MM.1S (cell line): ENCODE results near the gene DOK4.

Source experiments
- CTCF ChIP-seq: fragments of 300-600 bp; sonication (generic); IDR thresholded peaks from 2 replicates; pipeline ENCODE4 v1.5.1; 2016; ENCODE audit warnings: antibody characterized with exemption, low read length, mixed read lengths
- EZH2phosphoT487 ChIP-seq: fragments of 300-600 bp; sonication (generic); IDR thresholded peaks from 2 replicates; pipeline ENCODE4 v1.6.1; 2018; ENCODE audit warnings: antibody characterized with exemption, low read length

DNA sequence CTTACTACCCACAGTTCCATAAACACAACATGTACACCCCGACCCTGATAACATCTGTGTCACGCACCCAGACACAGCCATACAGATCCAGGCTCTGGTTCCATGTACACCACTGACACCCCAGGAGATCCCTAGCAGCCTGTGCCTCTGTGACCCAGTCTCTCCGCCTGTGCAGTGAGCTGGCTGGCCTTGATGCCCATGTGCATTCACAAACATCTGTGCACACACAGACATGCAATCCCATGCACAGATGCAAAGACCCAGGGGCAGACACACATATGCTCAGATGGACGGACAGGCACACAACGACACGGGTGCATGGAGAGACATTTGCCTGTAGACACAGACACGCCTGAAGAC lies 46.0 kb upstream of the DOK4 start:
- TF ChIP-seq EZH2phosphoT487, result no peak
- no peak for TF ChIP-seq CTCF
